Ovary (tissue), 9 donors: Measurements from ENCODE around the gene SYT17. TPM values are rescaled to one million over a fixed set of nuclear protein-coding genes. Genes with fewer than 3 reads are reported as not detected.

Experiments used
- DNase-seq, 5 donors: peaks; one replicate each; pipeline ENCODE4 v3.0.0-alpha.2; 2019 to 2020
- H3K27ac ChIP-seq, 2 donors: fragments of 200-600 bp; one replicate each; pipeline versions ENCODE4 v1.5.1 to v1.8.0; 2019 to 2022
- H3K27me3 ChIP-seq: fragments of 200-600 bp; one replicate; pipeline ENCODE4 v1.8.0; 2022
- H3K36me3 ChIP-seq: fragments of 200-600 bp; sonication (generic); one replicate; pipeline ENCODE4 v1.5.1; 2019
- H3K4me1 ChIP-seq: one replicate; pipeline ENCODE4 v1.8.1; 2013; ENCODE audit warnings: mild to moderate bottlenecking, moderate library complexity; ENCODE audit not compliant: insufficient read depth
- H3K4me3 ChIP-seq: fragments of 200-600 bp; sonication (generic); one replicate; pipeline ENCODE4 v1.5.1; 2017
- H3K9me3 ChIP-seq, 2 donors: fragments of 200-600 bp in 1 of 2; sonication (generic) in 1 of 2; one replicate each; pipeline versions ENCODE4 v1.5.1 to v1.8.1; 2013 to 2019; ENCODE audit warnings: mild to moderate bottlenecking in 1 of 2, moderate library complexity in 1 of 2
- CTCF ChIP-seq, 3 donors: fragments of 450-650 bp in 2 of 3; fragments of 200-600 bp in 1 of 3; IDR thresholded peaks; one replicate each; pipeline versions ENCODE4 v1.5.1 to v1.8.0; 2016 to 2022; ENCODE audit warnings: antibody characterized with exemption in 3 of 3, mild to moderate bottlenecking in 1 of 3
- EP300 ChIP-seq: sonication (generic); formaldehyde crosslinking; IDR thresholded peaks from one replicate; pipeline ENCODE4 v1.6.1; 2017; ENCODE audit warnings: antibody characterized with exemption
- POLR2A ChIP-seq: fragments of 450-650 bp; IDR thresholded peaks from one replicate; pipeline ENCODE4 v1.6.1; 2017; ENCODE audit warnings: antibody characterized with exemption, mild to moderate bottlenecking, moderate library complexity
- WGBS, 3 donors: extraction: QIAGEN DNeasy Blood & Tissue Kit in 1 of 3; methylation state at CpG; one replicate each; pipeline versions ENCODE4 v1.1.5 to v1.1.7; 2013 to 2017; 5-methylcytosine and 5-hydroxymethylcytosine counted together
- intact Hi-C, 4 donors: fragments of 100-400 bp; cut with DNase I; formaldehyde crosslinking; loops; one replicate each; pipeline versions ENCODE4 v1.11.0 to v1.15.1; 2022 to 2023
- polyA plus RNA-seq, 2 donors: library from polyadenylated mRNA; stranded (reverse); fragments of 200-250 nt in 1 of 2; fragments of 350-450 nt in 1 of 2; fragmentation: Illumina TruSeq in 1 of 2; extraction: RNeasy Lipid Tissue Mini Kit (QIAGEN cat#74804) in 1 of 2; gene quantifications; one replicate each; pipeline ENCODE4 v1.2.3, GENCODE V29; 2013 to 2014
- total RNA-seq, 7 donors: library from RNA; depleted of rRNA in 2 of 7; stranded (reverse); fragments of >200 nt in 2 of 7; fragmentation: NEBNext Ultra II Directional in 3 of 7; extraction: Animal tissue kit (Norgen Biotek cat#: 25700) in 3 of 7; gene quantifications; one replicate each; pipeline versions ENCODE4 v1.1.0 to v1.2.4, GENCODE V29; 2016 to 2023
- donor health status: DM: no; HTN: no; CAD: no; lungs with moderate emphysema.
- donor health status: DM: no; HTN: no; CAD: no.
- donor health status: Bipolar disorder and iron deficiency.
- donor health status: DM: yes; HTN: yes; CAD: no.
- donor health status: DM: no; HTN: no; CAD: no.
- donor health status: DM: yes; HTN: yes; CAD: no.

Gene SYT17
- total and polyA plus RNA-seq, 9 donors, result 0.36 to 1.5 (median 0.82) TPM

- H3K27me3 ChIP-seq, result no peaks in the 10 kb centered on the region
- WGBS, 3 donors, result 76 to 81% (median 79%) methylated on average over 5 of the region's 5 CpGs
These were observed 47.7 kb downstream of the SYT17 start for GRCh38 chr16:19215705-19216104.

GRCh38 chr16:19218581-19218980 is 50.5 kb downstream of the SYT17 start:
- H3K4me1 ChIP-seq, result no peaks in the 10 kb centered on the region
- DNase-seq, result no peak
- 65 to 82% (median 75%) methylated on average over 4 of the region's 4 CpGs for WGBS, 3 donors
- no peaks in the 10 kb centered on the region for H3K27me3 ChIP-seq
- H3K27ac ChIP-seq, result no peak overlapping the region
- intact Hi-C loops, result no loop called here
- H3K4me3 ChIP-seq, result no peak overlapping the region
- TF ChIP-seq POLR2A, result no peak
- TF ChIP-seq CTCF (IDR thresholded peaks at IDR 0.05), result no peak
- TF ChIP-seq EP300, result no peak
- no peaks in the 10 kb centered on the region for H3K9me3 ChIP-seq
- no peaks in the 10 kb centered on the region for H3K36me3 ChIP-seq

More at GRCh38 chr16:19215705-19216104, 47.7 kb downstream of the SYT17 start:
- TF ChIP-seq CTCF (IDR thresholded peaks at IDR 0.05) (no peak), POLR2A (no peak), EP300 (no peak)
- intact Hi-C loops, result no loop called here
- H3K36me3 ChIP-seq, result no peaks in the 10 kb centered on the region
- no peak overlapping the region for H3K27ac ChIP-seq
- H3K4me3 ChIP-seq, result no peak overlapping the region
- H3K9me3 ChIP-seq, result no peaks in the 10 kb centered on the region
- DNase-seq, result no peak
- no peaks in the 10 kb centered on the region for H3K4me1 ChIP-seq

- Histone ChIP-seq H3K27me3 (no peaks in the 10 kb centered on the region), H3K27ac (no peak overlapping the region), H3K4me3 (no peak overlapping the region), H3K9me3 (no peaks in the 10 kb centered on the region), H3K36me3 (no peaks in the 10 kb centered on the region), H3K4me1 (no peaks in the 10 kb centered on the region)
- DNase-seq, result no peak
- 70 to 79% (median 75%) methylated on average over 2 of the region's 2 CpGs for WGBS, 3 donors
- no peak for TF ChIP-seq EP300
- no peak for TF ChIP-seq CTCF (IDR thresholded peaks at IDR 0.05)
- no peak for TF ChIP-seq POLR2A
- intact Hi-C loops, result no loop called here
These were observed 51.8 kb downstream of the SYT17 start for GRCh38 chr16:19219836-19220235.

- H3K27me3 ChIP-seq, result no peaks in the 10 kb centered on the region
- TF ChIP-seq POLR2A (no peak), EP300 (no peak), CTCF (IDR thresholded peaks at IDR 0.05) (no peak)
- intact Hi-C loops, result no loop called here
- H3K9me3 ChIP-seq, result no peaks in the 10 kb centered on the region
- WGBS, 3 donors, result 43 to 46% (median 43%) methylated on average over 8 of the region's 8 CpGs
- H3K4me1 ChIP-seq, result no peaks in the 10 kb centered on the region
- H3K27ac ChIP-seq, result no peak overlapping the region
- H3K36me3 ChIP-seq, result no peaks in the 10 kb centered on the region
- DNase-seq, result no peak
- no peak overlapping the region for H3K4me3 ChIP-seq
These were observed 55.5 kb downstream of the SYT17 start for GRCh38 chr16:19223235-19224170.
